HepG2 (cell line): ENCODE measurements around the gene ASB9. TPM values are rescaled to one million over a fixed set of nuclear protein-coding genes. Genes with fewer than 3 reads are reported as not detected.
A peak's percentile ranks its signal among the peaks of the same experiment; 100 is the strongest.

Source experiments
- CBX1 ChIP-seq: IDR thresholded peaks from one replicate; pipeline ENCODE4 v1.6.1; 2016; ENCODE audit warnings: antibody characterized with exemption, low read depth
- CHCHD3 ChIP-seq: sonication (generic); formaldehyde crosslinking; IDR thresholded peaks from 2 replicates; pipeline ENCODE4 v1.8.0; 2022; ENCODE audit warnings: mild to moderate bottlenecking, missing genetic modification reagents, moderate library complexity
- HES4 ChIP-seq: sonication (generic); formaldehyde crosslinking; IDR thresholded peaks from 2 replicates; pipeline ENCODE4 v1.9.0; 2021; ENCODE audit warnings: mild to moderate bottlenecking, missing genetic modification reagents, borderline replicate concordance
- HNRNPUL1 ChIP-seq: fragments of 200-400 bp; formaldehyde crosslinking; IDR thresholded peaks from 2 replicates; pipeline ENCODE4 v1.6.1; 2017; ENCODE audit warnings: low read depth, mild to moderate bottlenecking, low read length, moderate library complexity
- MTA1 ChIP-seq: sonication (generic); formaldehyde crosslinking; IDR thresholded peaks from 2 replicates; pipeline ENCODE4 v1.4.0; 2020; ENCODE audit warnings: missing genetic modification reagents, mild to moderate bottlenecking, borderline replicate concordance
- MTA3 ChIP-seq: sonication (generic); formaldehyde crosslinking; IDR thresholded peaks from 2 replicates; pipeline ENCODE4 v1.4.0; 2020; ENCODE audit warnings: missing genetic modification reagents
- NPAS2 ChIP-seq: sonication (generic); formaldehyde crosslinking; IDR thresholded peaks from 2 replicates; pipeline ENCODE4 v1.8.0; 2022; ENCODE audit warnings: mild to moderate bottlenecking, missing genetic modification reagents, borderline replicate concordance
- PCBP2 ChIP-seq: fragments of 200-400 bp; formaldehyde crosslinking; optimal IDR thresholded peaks from 2 replicates; pipeline ENCODE3; 2018; ENCODE audit warnings: low read length, low read depth; ENCODE audit not compliant: poor library complexity, severe bottlenecking
- RELA ChIP-seq: sonication (generic); formaldehyde crosslinking; IDR thresholded peaks from 2 replicates; pipeline ENCODE4 v1.4.0; 2020; ENCODE audit warnings: missing genetic modification reagents
- RXRA ChIP-seq: sonication (generic); formaldehyde crosslinking; IDR thresholded peaks from 2 replicates; pipeline ENCODE4 v1.5.1; 2020; ENCODE audit warnings: missing genetic modification reagents
- SP5 ChIP-seq: IDR thresholded peaks from 2 replicates; pipeline ENCODE4 v1.6.1; 2016; ENCODE audit warnings: low read depth, borderline replicate concordance
- SRY ChIP-seq: sonication (generic); formaldehyde crosslinking; IDR thresholded peaks from 2 replicates; pipeline ENCODE4 v1.8.0; 2022; ENCODE audit warnings: mild to moderate bottlenecking, missing genetic modification reagents
- TCF12 ChIP-seq, 2 experiments: fragments of 450-650 bp in 1 of 2; sonication (generic) in 1 of 2; formaldehyde crosslinking in 1 of 2; IDR thresholded peaks; 2 replicates each; pipeline versions ENCODE4 v1.6.1 to v1.8.0; 2017 to 2022; ENCODE audit warnings: antibody characterized with exemption in 1 of 2, mild to moderate bottlenecking in 1 of 2, missing genetic modification reagents in 1 of 2, moderate library complexity in 1 of 2
- ZBTB38 ChIP-seq: sonication (generic); formaldehyde crosslinking; IDR thresholded peaks from 2 replicates; pipeline ENCODE4 v1.5.1; 2020; ENCODE audit warnings: mild to moderate bottlenecking, missing genetic modification reagents
- ZFX ChIP-seq: sonication (generic); formaldehyde crosslinking; IDR thresholded peaks from 2 replicates; pipeline ENCODE4 v1.4.0; 2020; ENCODE audit warnings: mild to moderate bottlenecking, low read depth, missing genetic modification reagents, moderate library complexity
- ZNF124 ChIP-seq: sonication (generic); formaldehyde crosslinking; IDR thresholded peaks from 2 replicates; pipeline ENCODE4 v1.4.0; 2020; ENCODE audit warnings: missing genetic modification reagents
- ZNF703 ChIP-seq: sonication (generic); formaldehyde crosslinking; IDR thresholded peaks from 2 replicates; pipeline ENCODE4 v1.5.1; 2020; ENCODE audit warnings: missing genetic modification reagents, mild to moderate bottlenecking, moderate library complexity, borderline replicate concordance
- ZNF772 ChIP-seq: sonication (generic); formaldehyde crosslinking; IDR thresholded peaks from 2 replicates; pipeline ENCODE4 v1.5.0; 2020; ENCODE audit warnings: mild to moderate bottlenecking, missing genetic modification reagents
- ZNF776 ChIP-seq: sonication (generic); formaldehyde crosslinking; IDR thresholded peaks from 2 replicates; pipeline ENCODE4 v1.4.0; 2020; ENCODE audit warnings: mild to moderate bottlenecking, missing genetic modification reagents
- ZSCAN29 ChIP-seq: sonication (generic); formaldehyde crosslinking; conservative IDR thresholded peaks from 2 replicates; pipeline ENCODE4 v1.4.0; 2020; ENCODE audit warnings: mild to moderate bottlenecking, missing genetic modification reagents
- polyA plus RNA-seq, 8 experiments: library from polyadenylated mRNA; depleted of rRNA in 3 of 8; stranded (reverse) in 7 of 8; unstranded in 1 of 8; fragments of >200 nt; fragmentation: Illumina TruSeq in 4 of 8; extraction: Trizol in 4 of 8; gene quantifications; 2 replicates each; pipeline versions ENCODE4 v1.2.1 to v1.2.3, GENCODE V29; 2011 to 2016; ENCODE audit warnings: low read depth in 4 of 8, missing spikeins in 1 of 8, mixed read lengths in 1 of 8; ENCODE audit not compliant: insufficient read depth in 1 of 8
- total RNA-seq, 5 experiments: library from RNA; depleted of rRNA; stranded (reverse); fragments of >200 nt; fragmentation: Illumina TruSeq; extraction: Trizol; gene quantifications; 2 replicates each; pipeline ENCODE4 v1.2.3, GENCODE V29; 2016; ENCODE audit warnings: low read depth in 1 of 5
- TF ChIP-seq, protein P1 (sequence below): IDR thresholded peaks from 2 replicates; pipeline ENCODE4 v1.6.1; 2016; ENCODE audit warnings: low read depth, borderline replicate concordance
- TF ChIP-seq, protein P2 (sequence below): sonication (generic); formaldehyde crosslinking; IDR thresholded peaks from 2 replicates; pipeline ENCODE4 v1.4.0; 2020; ENCODE audit warnings: missing genetic modification reagents
- TF ChIP-seq, protein P3 (sequence below): sonication (generic); formaldehyde crosslinking; IDR thresholded peaks from 2 replicates; pipeline ENCODE4 v1.9.0; 2021; ENCODE audit warnings: missing genetic modification reagents, borderline replicate concordance
- TF ChIP-seq, protein P4 (sequence below): sonication (generic); formaldehyde crosslinking; IDR thresholded peaks from 2 replicates; pipeline ENCODE4 v1.4.0; 2020; ENCODE audit warnings: missing genetic modification reagents

Gene ASB9
- total and polyA plus RNA-seq, 2 of the 13 experiments (the other 11 are each of a cell fraction or from before 2014, with no cell fraction given): 4.2 to 13.8 TPM

DNA sequence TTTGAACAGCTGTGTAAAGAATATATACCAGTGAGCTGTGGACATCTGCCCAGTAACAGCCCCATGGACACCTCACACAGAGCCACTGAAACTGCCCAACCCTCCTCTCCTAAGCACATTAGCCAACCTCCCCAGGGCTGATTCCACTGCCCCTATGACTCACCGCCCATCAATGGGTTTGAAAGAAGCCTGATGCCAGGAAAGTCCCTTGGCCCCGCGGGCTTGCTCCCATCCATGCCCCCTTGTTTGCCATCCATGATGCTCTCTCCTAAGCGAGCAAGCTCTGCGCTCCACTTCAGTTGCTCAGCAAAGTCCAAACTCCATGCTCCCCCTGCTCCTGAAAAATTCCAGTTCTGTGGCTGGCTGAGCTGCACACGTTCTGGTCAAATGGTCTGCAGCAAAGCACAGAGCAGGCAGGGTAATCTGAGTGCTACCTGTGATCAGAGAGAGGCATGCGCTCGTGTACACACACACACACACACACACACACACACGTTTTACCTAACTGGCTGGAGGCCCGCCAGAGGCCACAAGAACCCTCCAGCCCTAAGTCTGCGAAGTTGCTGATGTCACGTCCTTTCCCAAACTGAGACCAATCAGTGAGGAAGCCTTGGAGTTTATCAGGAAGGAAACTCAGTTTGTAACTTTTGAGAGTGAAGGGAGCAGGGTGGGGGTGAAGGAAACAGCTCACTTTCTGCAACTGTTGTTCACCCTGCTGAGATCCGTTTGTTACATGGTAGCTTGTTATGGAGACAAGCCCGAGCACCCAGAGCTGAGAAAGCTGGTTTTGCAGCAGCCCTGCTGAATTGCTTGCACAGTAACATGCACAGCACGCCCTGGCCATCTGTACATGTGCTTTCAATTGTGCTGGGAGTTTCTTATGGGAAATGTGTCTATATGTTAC, at the start of gene ASB9 (continued):
- TF ChIP-seq ZFX (peak; percentile 41; the same call in 1 of the 2 replicates), HES4 (CRISPR knock-in tag) (no peak), ZBTB38 (no peak), TCF12 (IDR thresholded peaks at IDR 0.05) (no peak), TCF12 (CRISPR knock-in tag; IDR thresholded peaks at IDR 0.05) (no peak), RXRA (CRISPR knock-in tag) (no peak), ZNF124 (CRISPR knock-in tag) (no peak), CBX1 (no peak), RELA (CRISPR knock-in tag) (no peak), ZNF776 (CRISPR knock-in tag) (no peak), ZSCAN29 (CRISPR knock-in tag) (0 out of 2 replicates have a peak, but pooled peaks have one; percentile 68), HNRNPUL1 (no peak), ZNF703 (CRISPR knock-in tag) (no peak), MTA3 (CRISPR knock-in tag) (no peak), PCBP2 (no peak), ZNF772 (CRISPR knock-in tag) (no peak), NPAS2 (CRISPR knock-in tag) (no peak), MTA1 (CRISPR knock-in tag) (peak; percentile 69; the same call in 1 of the 2 replicates), CHCHD3 (CRISPR knock-in tag) (no peak), SP5 (CRISPR knock-in tag) (no peak), SRY (CRISPR knock-in tag) (no peak)
- TF ChIP-seq, protein P1, sequence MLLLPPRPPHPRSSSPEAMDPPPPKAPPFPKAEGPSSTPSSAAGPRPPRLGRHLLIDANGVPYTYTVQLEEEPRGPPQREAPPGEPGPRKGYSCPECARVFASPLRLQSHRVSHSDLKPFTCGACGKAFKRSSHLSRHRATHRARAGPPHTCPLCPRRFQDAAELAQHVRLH (CRISPR knock-in tag): no peak
- TF ChIP-seq, protein P2, sequence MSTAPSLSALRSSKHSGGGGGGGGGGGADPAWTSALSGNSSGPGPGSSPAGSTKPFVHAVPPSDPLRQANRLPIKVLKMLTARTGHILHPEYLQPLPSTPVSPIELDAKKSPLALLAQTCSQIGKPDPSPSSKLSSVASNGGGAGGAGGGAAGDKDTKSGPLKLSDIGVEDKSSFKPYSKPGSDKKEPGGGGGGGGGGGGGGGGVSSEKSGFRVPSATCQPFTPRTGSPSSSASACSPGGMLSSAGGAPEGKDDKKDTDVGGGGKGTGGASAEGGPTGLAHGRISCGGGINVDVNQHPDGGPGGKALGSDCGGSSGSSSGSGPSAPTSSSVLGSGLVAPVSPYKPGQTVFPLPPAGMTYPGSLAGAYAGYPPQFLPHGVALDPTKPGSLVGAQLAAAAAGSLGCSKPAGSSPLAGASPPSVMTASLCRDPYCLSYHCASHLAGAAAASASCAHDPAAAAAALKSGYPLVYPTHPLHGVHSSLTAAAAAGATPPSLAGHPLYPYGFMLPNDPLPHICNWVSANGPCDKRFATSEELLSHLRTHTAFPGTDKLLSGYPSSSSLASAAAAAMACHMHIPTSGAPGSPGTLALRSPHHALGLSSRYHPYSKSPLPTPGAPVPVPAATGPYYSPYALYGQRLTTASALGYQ (CRISPR knock-in tag): no peak
- TF ChIP-seq, protein P3, sequence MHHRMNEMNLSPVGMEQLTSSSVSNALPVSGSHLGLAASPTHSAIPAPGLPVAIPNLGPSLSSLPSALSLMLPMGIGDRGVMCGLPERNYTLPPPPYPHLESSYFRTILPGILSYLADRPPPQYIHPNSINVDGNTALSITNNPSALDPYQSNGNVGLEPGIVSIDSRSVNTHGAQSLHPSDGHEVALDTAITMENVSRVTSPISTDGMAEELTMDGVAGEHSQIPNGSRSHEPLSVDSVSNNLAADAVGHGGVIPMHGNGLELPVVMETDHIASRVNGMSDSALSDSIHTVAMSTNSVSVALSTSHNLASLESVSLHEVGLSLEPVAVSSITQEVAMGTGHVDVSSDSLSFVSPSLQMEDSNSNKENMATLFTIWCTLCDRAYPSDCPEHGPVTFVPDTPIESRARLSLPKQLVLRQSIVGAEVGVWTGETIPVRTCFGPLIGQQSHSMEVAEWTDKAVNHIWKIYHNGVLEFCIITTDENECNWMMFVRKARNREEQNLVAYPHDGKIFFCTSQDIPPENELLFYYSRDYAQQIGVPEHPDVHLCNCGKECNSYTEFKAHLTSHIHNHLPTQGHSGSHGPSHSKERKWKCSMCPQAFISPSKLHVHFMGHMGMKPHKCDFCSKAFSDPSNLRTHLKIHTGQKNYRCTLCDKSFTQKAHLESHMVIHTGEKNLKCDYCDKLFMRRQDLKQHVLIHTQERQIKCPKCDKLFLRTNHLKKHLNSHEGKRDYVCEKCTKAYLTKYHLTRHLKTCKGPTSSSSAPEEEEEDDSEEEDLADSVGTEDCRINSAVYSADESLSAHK (CRISPR knock-in tag): no peak
- TF ChIP-seq, protein P4, sequence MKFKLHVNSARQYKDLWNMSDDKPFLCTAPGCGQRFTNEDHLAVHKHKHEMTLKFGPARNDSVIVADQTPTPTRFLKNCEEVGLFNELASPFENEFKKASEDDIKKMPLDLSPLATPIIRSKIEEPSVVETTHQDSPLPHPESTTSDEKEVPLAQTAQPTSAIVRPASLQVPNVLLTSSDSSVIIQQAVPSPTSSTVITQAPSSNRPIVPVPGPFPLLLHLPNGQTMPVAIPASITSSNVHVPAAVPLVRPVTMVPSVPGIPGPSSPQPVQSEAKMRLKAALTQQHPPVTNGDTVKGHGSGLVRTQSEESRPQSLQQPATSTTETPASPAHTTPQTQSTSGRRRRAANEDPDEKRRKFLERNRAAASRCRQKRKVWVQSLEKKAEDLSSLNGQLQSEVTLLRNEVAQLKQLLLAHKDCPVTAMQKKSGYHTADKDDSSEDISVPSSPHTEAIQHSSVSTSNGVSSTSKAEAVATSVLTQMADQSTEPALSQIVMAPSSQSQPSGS (CRISPR knock-in tag): no peak
